DOHH2 (cell line): ENCODE results near the gene GPR161.

Experiments used
- EZH2phosphoT487 ChIP-seq: fragments of 200-600 bp; sonication (generic); IDR thresholded peaks from 2 replicates; pipeline ENCODE4 v1.6.1; 2017; ENCODE audit warnings: borderline replicate concordance, mild to moderate bottlenecking, antibody characterized with exemption, low read length, moderate library complexity, mixed read lengths
- TF ChIP-seq, protein P1 (sequence below): fragments of 200-600 bp; sonication (generic); IDR thresholded peaks from one replicate; pipeline ENCODE4 v1.5.1; 2014; ENCODE audit warnings: antibody characterized with exemption, mild to moderate bottlenecking, low read depth, low read length; ENCODE audit not compliant: poor library complexity, severe bottlenecking

- TF ChIP-seq, protein P1, sequence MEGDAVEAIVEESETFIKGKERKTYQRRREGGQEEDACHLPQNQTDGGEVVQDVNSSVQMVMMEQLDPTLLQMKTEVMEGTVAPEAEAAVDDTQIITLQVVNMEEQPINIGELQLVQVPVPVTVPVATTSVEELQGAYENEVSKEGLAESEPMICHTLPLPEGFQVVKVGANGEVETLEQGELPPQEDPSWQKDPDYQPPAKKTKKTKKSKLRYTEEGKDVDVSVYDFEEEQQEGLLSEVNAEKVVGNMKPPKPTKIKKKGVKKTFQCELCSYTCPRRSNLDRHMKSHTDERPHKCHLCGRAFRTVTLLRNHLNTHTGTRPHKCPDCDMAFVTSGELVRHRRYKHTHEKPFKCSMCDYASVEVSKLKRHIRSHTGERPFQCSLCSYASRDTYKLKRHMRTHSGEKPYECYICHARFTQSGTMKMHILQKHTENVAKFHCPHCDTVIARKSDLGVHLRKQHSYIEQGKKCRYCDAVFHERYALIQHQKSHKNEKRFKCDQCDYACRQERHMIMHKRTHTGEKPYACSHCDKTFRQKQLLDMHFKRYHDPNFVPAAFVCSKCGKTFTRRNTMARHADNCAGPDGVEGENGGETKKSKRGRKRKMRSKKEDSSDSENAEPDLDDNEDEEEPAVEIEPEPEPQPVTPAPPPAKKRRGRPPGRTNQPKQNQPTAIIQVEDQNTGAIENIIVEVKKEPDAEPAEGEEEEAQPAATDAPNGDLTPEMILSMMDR = no peak
- TF ChIP-seq EZH2phosphoT487 = no peak
Measured at GRCh38 chr1:168089979-168090337, 46.8 kb downstream of the GPR161 start.
